Lung (tissue), 12 donors: ENCODE measurements around the gene SCARF1. TPM values are rescaled to one million over a fixed set of nuclear protein-coding genes. Genes with fewer than 3 reads are reported as not detected.

Source experiments
- ATAC-seq: fragments of 200-7000 bp; cut with Tn5 transposase; one replicate; pipeline ENCODE4 v1.9.1; 2020; ENCODE audit warnings: moderate number of reproducible peaks; ENCODE audit not compliant: insufficient read depth, low FRiP score
- DNase-seq, 3 donors: peaks; one replicate each; pipeline ENCODE4 v3.0.0-alpha.2; 2013 to 2017
- H3K27ac ChIP-seq, 2 donors: one replicate each; pipeline ENCODE4 v1.5.1; 2013; ENCODE audit warnings: mild to moderate bottlenecking in 2 of 2, moderate library complexity in 2 of 2, control low read depth in 1 of 2, inconsistent platforms in 1 of 2, low read depth in 1 of 2, low read length in 1 of 2
- H3K27me3 ChIP-seq, 3 donors: one replicate each; pipeline ENCODE4 v1.5.1; 2013; ENCODE audit warnings: low read length in 2 of 3; ENCODE audit not compliant: control insufficient read depth in 3 of 3, insufficient read depth in 3 of 3
- H3K36me3 ChIP-seq, 4 donors: one replicate each; pipeline ENCODE4 v1.5.1; 2013; ENCODE audit warnings: low read length in 4 of 4, mild to moderate bottlenecking in 1 of 4, moderate library complexity in 1 of 4; ENCODE audit not compliant: control insufficient read depth in 4 of 4, insufficient read depth in 4 of 4
- H3K4me1 ChIP-seq, 5 donors: one replicate each; pipeline ENCODE4 v1.5.1; 2013; ENCODE audit warnings: low read length in 5 of 5, mild to moderate bottlenecking in 2 of 5, moderate library complexity in 1 of 5; ENCODE audit not compliant: control insufficient read depth in 5 of 5, insufficient read depth in 5 of 5
- H3K4me3 ChIP-seq: one replicate; pipeline ENCODE4 v1.5.1; 2013; ENCODE audit warnings: mild to moderate bottlenecking, control low read depth, moderate library complexity
- H3K9ac ChIP-seq, 2 donors: one replicate each; pipeline ENCODE4 v1.5.1; 2013; ENCODE audit warnings: low read length in 2 of 2, control low read depth in 1 of 2; ENCODE audit not compliant: insufficient read depth in 1 of 2
- H3K9me3 ChIP-seq, 4 donors: one replicate each; pipeline ENCODE4 v1.5.1; 2013; ENCODE audit warnings: low read length in 3 of 4, mild to moderate bottlenecking in 1 of 4, moderate library complexity in 1 of 4; ENCODE audit not compliant: control insufficient read depth in 4 of 4, insufficient read depth in 3 of 4
- WGBS, 2 donors: extraction: QIAGEN DNeasy Blood & Tissue Kit; methylation state at CpG; one replicate each; pipeline ENCODE4 v1.1.7; 2013; 5-methylcytosine and 5-hydroxymethylcytosine counted together
- polyA plus RNA-seq, 2 donors: library from polyadenylated mRNA; stranded (reverse); fragments of 200-250 nt; gene quantifications; one replicate each; pipeline ENCODE4 v1.2.1, GENCODE V29; 2013
- total RNA-seq, 2 donors: library from RNA; depleted of rRNA in 1 of 2; stranded (reverse); fragments of >200 nt in 1 of 2; gene quantifications; one replicate each; pipeline ENCODE4 v1.2.1, GENCODE V29; 2014 to 2021
- TF ChIP-seq, protein P1 (sequence below): IDR thresholded peaks from 2 replicates; pipeline ENCODE4 v1.5.1; 2012; ENCODE audit warnings: mild to moderate bottlenecking; ENCODE audit errors: control extremely low read depth, extremely low read depth
- donor health status: control.
- donor health status: control.
- donor health status: Bipolar disorder and iron deficiency.
- donor health status: healthy.
- donor health status: DM: yes; HTN: yes; CAD: no.

SCARF1 gene
- total and polyA plus RNA-seq, 4 donors, result 17.1 to 39.7 (median 29.4) TPM

- H3K27me3 ChIP-seq, result no peaks in the 10 kb centered on the region
- H3K9me3 ChIP-seq, result no peaks in the 10 kb centered on the region
- no peak for ATAC-seq
- WGBS, 2 donors, result 77 to 83% methylated on average over 5 of the region's 5 CpGs
- peak overlapping the region in 1 of 2 donors; percentile 61 for H3K27ac ChIP-seq
- DNase-seq, result no peak
- H3K4me3 ChIP-seq, result no peak overlapping the region
- H3K9ac ChIP-seq, result no peak overlapping the region
- H3K4me1 ChIP-seq, result peaks cover 0 to 33% (median 6%) of the 10 kb centered on the region in 5 donors
- peaks cover 0 to 12% (median 0%) of the 10 kb centered on the region in 4 donors for H3K36me3 ChIP-seq
- TF ChIP-seq, protein P1, sequence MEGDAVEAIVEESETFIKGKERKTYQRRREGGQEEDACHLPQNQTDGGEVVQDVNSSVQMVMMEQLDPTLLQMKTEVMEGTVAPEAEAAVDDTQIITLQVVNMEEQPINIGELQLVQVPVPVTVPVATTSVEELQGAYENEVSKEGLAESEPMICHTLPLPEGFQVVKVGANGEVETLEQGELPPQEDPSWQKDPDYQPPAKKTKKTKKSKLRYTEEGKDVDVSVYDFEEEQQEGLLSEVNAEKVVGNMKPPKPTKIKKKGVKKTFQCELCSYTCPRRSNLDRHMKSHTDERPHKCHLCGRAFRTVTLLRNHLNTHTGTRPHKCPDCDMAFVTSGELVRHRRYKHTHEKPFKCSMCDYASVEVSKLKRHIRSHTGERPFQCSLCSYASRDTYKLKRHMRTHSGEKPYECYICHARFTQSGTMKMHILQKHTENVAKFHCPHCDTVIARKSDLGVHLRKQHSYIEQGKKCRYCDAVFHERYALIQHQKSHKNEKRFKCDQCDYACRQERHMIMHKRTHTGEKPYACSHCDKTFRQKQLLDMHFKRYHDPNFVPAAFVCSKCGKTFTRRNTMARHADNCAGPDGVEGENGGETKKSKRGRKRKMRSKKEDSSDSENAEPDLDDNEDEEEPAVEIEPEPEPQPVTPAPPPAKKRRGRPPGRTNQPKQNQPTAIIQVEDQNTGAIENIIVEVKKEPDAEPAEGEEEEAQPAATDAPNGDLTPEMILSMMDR, result no peak
Observed at GRCh38 chr17:1607971-1608320, 37.6 kb downstream of the SCARF1 start.

DNA sequence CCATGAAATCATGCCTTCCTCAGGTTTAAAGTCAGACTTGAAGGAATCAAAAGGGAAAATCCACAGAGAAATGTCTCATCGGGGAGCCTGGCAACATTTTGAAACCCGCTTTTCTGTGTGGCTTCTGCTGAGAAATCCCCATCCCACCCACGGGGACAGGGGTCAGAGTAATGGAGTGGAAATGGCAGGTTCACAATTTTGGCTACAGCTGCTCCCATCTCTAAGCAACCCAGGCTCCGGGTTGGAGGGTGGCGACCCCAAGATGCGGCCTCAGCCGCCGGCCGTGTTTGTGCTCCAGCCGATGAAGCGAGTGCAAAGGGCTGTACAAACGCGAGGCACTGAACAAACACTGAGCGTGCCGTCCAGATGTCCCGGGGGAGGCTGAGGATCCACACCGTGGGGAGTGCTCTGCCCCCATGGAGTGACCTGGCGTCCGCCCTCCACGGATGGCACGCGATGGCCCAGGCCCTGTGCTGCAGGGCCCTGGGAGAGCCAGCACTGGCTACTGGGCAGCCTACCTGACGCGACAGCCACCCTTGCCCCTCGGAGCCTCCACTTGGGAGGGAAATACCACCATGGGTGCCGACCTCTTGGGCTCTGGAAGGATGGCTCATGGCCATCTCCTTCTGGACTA lies 39.1 kb downstream of the SCARF1 start:
- 87 to 88% methylated on average over 26 of the region's 26 CpGs for WGBS, 2 donors
- Histone ChIP-seq H3K4me3 (no peak overlapping the region), H3K9ac (no peak overlapping the region), H3K27me3 (no peaks in the 10 kb centered on the region), H3K36me3 (peaks cover 0 to 8% (median 0%) of the 10 kb centered on the region in 4 donors), H3K9me3 (peaks cover 0 to 3% (median 0%) of the 10 kb centered on the region in 4 donors), H3K27ac (peak overlapping the region in 1 of 2 donors; percentile 18), H3K4me1 (peaks cover 0 to 33% (median 6%) of the 10 kb centered on the region in 5 donors)
- no peak for ATAC-seq
- DNase-seq, result no peak
- TF ChIP-seq, protein P1, result no peak

DNA sequence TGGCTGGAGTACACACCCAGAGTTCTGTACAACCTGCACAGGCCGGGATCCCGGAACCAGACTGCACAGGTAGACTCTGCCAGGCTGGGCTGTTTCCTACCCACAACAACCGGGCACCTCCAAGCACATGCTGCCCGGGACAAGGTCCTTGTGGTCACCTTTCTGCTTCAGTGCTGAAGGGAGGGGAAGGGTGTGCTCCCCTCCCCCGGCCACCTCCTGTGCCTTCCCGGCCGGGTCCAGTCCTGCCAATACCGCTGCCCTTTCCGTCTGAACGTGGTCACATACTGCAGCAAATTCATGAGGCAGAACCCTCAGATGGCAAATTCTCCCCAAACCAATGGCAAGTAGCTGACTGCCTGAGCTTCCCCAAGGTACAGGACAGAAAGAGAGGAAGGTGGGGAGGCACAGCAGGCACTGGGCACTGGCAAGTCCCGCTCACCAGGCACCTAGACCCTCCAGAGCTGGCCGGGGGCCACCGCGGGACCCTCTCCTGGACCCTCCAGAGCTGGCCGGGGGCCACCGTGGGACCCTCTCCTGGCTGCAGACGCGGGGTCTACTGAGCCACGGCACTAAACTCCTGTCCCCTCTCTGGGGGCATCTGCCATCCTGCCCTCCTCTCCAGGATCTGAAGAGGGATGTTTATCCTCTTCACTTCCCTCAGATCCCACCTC lies 39.7 kb downstream of the SCARF1 start:
- Histone ChIP-seq H3K27me3 (no peaks in the 10 kb centered on the region), H3K27ac (peak overlapping the region in 1 of 2 donors; percentile 9), H3K4me1 (peaks cover 0 to 33% (median 6%) of the 10 kb centered on the region in 5 donors), H3K36me3 (peaks cover 0 to 7% (median 0%) of the 10 kb centered on the region in 4 donors), H3K9me3 (peaks cover 0 to 4% (median 0%) of the 10 kb centered on the region in 4 donors), H3K4me3 (no peak overlapping the region), H3K9ac (no peak overlapping the region)
- DNase-seq, result no peak
- 76 to 84% methylated on average over 19 of the region's 19 CpGs for WGBS, 2 donors
- no peak for ATAC-seq
- TF ChIP-seq, protein P1, result no peak
